MM.1S (cell line): ENCODE measurements around the gene CEP63.

Source experiments
- DNase-seq: peaks from one replicate; pipeline ENCODE4 v3.0.0-alpha.2; 2015
- H2AFZ ChIP-seq: fragments of 300-600 bp; sonication (generic); 2 replicates; pipeline ENCODE4 v1.6.0; 2016; ENCODE audit warnings: antibody characterized with exemption, low read length
- H3F3A ChIP-seq: fragments of 300-600 bp; sonication (generic); 2 replicates; pipeline ENCODE4 v1.6.1; 2016; ENCODE audit warnings: mild to moderate bottlenecking, antibody characterized with exemption, low read length, moderate library complexity, mixed read lengths; ENCODE audit not compliant: insufficient read depth
- H3K27ac ChIP-seq: fragments of 300-600 bp; sonication (generic); 2 replicates; pipeline ENCODE4 v1.5.1; 2016; ENCODE audit warnings: mild to moderate bottlenecking, low read length
- H3K27me3 ChIP-seq: fragments of 300-600 bp; sonication (generic); replicated peaks from 2 replicates; pipeline ENCODE4 v1.6.0; 2016; ENCODE audit warnings: low read length; ENCODE audit not compliant: insufficient read depth
- H3K36me3 ChIP-seq: fragments of 300-600 bp; sonication (generic); replicated peaks from 2 replicates; pipeline ENCODE4 v1.6.1; 2016; ENCODE audit warnings: mild to moderate bottlenecking, low read length, mixed read lengths; ENCODE audit not compliant: insufficient read depth
- H3K4me1 ChIP-seq: fragments of 300-600 bp; sonication (generic); 2 replicates; pipeline ENCODE4 v1.6.1; 2016; ENCODE audit warnings: low read length, mixed read lengths
- H3K4me2 ChIP-seq: fragments of 300-600 bp; sonication (generic); 2 replicates; pipeline ENCODE4 v1.6.0; 2016; ENCODE audit warnings: low read depth, low read length
- H3K4me3 ChIP-seq: fragments of 300-600 bp; sonication (generic); 2 replicates; pipeline ENCODE4 v1.5.1; 2016; ENCODE audit warnings: low read length, mixed read lengths
- H3K79me2 ChIP-seq: fragments of 300-600 bp; sonication (generic); 2 replicates; pipeline ENCODE4 v1.6.1; 2016; ENCODE audit warnings: mixed run types, low read length, mixed read lengths
- H3K9ac ChIP-seq: fragments of 300-600 bp; sonication (generic); 2 replicates; pipeline ENCODE4 v1.6.1; 2016; ENCODE audit warnings: low read length, mixed read lengths
- H3K9me2 ChIP-seq: fragments of 300-600 bp; sonication (generic); replicated peaks from 2 replicates; pipeline ENCODE4 v1.6.1; 2016; ENCODE audit warnings: mild to moderate bottlenecking, low read length, mixed read lengths; ENCODE audit not compliant: insufficient read depth
- H3K9me3 ChIP-seq: fragments of 300-600 bp; sonication (generic); replicated peaks from 2 replicates; pipeline ENCODE4 v1.6.1; 2016; ENCODE audit warnings: mild to moderate bottlenecking, low read length, mixed read lengths; ENCODE audit not compliant: insufficient read depth
- H4K20me1 ChIP-seq: fragments of 300-600 bp; sonication (generic); 2 replicates; pipeline ENCODE4 v1.6.1; 2016; ENCODE audit warnings: mild to moderate bottlenecking, low read length, moderate library complexity, mixed read lengths; ENCODE audit not compliant: insufficient read depth
- EZH2 ChIP-seq: fragments of 300-600 bp; sonication (generic); optimal IDR thresholded peaks from 2 replicates; pipeline ENCODE3; 2017; ENCODE audit warnings: low read depth, mild to moderate bottlenecking, antibody characterized with exemption, low read length, mixed read lengths
- EZH2phosphoT487 ChIP-seq: fragments of 300-600 bp; sonication (generic); IDR thresholded peaks from 2 replicates; pipeline ENCODE4 v1.6.1; 2018; ENCODE audit warnings: antibody characterized with exemption, low read length
- TF ChIP-seq, protein P1 (sequence below): fragments of 300-600 bp; sonication (generic); IDR thresholded peaks from 2 replicates; pipeline ENCODE4 v1.5.1; 2016; ENCODE audit warnings: antibody characterized with exemption, low read length, mixed read lengths

The CEP63 gene

DNA sequence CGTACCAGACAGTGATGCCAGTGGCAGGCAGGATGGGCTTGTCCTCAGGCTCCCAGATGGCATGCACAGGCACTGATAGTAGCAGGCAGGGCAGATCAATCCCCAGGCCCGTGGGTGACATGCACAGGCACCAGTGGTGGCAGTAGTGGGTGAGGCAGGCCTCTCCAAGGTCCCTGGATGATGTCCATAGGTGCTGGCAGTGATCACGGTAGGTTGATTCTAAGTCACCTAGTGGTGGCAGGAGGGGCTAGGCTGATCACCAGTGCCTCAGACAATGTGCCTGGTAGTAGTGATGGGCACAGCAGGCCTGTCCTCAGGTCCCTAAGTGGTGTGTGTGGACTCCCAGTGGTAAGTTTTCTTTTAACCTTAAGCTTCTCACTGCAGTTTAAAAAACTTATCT lies 19.6 kb downstream of the CEP63 start:
- no peak for TF ChIP-seq EZH2
- TF ChIP-seq EZH2phosphoT487: no peak
- TF ChIP-seq, protein P1, sequence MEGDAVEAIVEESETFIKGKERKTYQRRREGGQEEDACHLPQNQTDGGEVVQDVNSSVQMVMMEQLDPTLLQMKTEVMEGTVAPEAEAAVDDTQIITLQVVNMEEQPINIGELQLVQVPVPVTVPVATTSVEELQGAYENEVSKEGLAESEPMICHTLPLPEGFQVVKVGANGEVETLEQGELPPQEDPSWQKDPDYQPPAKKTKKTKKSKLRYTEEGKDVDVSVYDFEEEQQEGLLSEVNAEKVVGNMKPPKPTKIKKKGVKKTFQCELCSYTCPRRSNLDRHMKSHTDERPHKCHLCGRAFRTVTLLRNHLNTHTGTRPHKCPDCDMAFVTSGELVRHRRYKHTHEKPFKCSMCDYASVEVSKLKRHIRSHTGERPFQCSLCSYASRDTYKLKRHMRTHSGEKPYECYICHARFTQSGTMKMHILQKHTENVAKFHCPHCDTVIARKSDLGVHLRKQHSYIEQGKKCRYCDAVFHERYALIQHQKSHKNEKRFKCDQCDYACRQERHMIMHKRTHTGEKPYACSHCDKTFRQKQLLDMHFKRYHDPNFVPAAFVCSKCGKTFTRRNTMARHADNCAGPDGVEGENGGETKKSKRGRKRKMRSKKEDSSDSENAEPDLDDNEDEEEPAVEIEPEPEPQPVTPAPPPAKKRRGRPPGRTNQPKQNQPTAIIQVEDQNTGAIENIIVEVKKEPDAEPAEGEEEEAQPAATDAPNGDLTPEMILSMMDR: no peak
- H2AFZ ChIP-seq: no peak overlapping the region

GRCh38 chr3:134511500-134511899 lies 25.6 kb downstream of the CEP63 start:
- Histone ChIP-seq H3K27me3 (no peaks in the 10 kb centered on the region), H2AFZ (no peak overlapping the region), H3K36me3 (no peaks in the 10 kb centered on the region; the same call in 1 of the 2 replicates), H4K20me1 (no peaks in the 10 kb centered on the region), H3K4me2 (no peak overlapping the region), H3K9ac (no peak overlapping the region), H3K79me2 (no peaks in the 10 kb centered on the region), H3K9me2 (no peaks in the 10 kb centered on the region), H3K4me1 (no peaks in the 10 kb centered on the region), H3K27ac (no peak overlapping the region), H3F3A (no peaks in the 10 kb centered on the region), H3K4me3 (no peak overlapping the region), H3K9me3 (no peaks in the 10 kb centered on the region)
- TF ChIP-seq, protein P1: no peak
- TF ChIP-seq EZH2 (no peak), EZH2phosphoT487 (no peak)
- no peak for DNase-seq

More for the DNA sequence above, 19.6 kb downstream of the CEP63 start:
- H3K9me2 ChIP-seq: no peaks in the 10 kb centered on the region
- H3F3A ChIP-seq: no peaks in the 10 kb centered on the region
- no peak overlapping the region for H3K27ac ChIP-seq
- H3K79me2 ChIP-seq: peaks cover 60% of the 10 kb centered on the region
- no peaks in the 10 kb centered on the region for H3K9me3 ChIP-seq
- H3K4me1 ChIP-seq: no peaks in the 10 kb centered on the region
- no peak overlapping the region for H3K4me2 ChIP-seq
- H3K27me3 ChIP-seq: no peaks in the 10 kb centered on the region
- DNase-seq: no peak
- no peak overlapping the region for H3K9ac ChIP-seq
- H4K20me1 ChIP-seq: no peaks in the 10 kb centered on the region
- H3K4me3 ChIP-seq: no peak overlapping the region
- no peaks in the 10 kb centered on the region for H3K36me3 ChIP-seq

GRCh38 chr3:134516905-134517304 lies 31.0 kb downstream of the CEP63 start:
- Histone ChIP-seq H3K4me1 (no peaks in the 10 kb centered on the region), H3K9ac (no peak overlapping the region), H3K36me3 (no peaks in the 10 kb centered on the region; the same call in 1 of the 2 replicates), H3F3A (no peaks in the 10 kb centered on the region), H3K9me3 (no peaks in the 10 kb centered on the region), H3K79me2 (0 out of 2 replicates have a peak, but pooled peaks cover 4% of the 10 kb centered on the region), H3K4me3 (no peak overlapping the region), H3K9me2 (no peaks in the 10 kb centered on the region), H3K27ac (no peak overlapping the region), H4K20me1 (no peaks in the 10 kb centered on the region), H3K27me3 (no peaks in the 10 kb centered on the region), H3K4me2 (no peak overlapping the region), H2AFZ (no peak overlapping the region)
- TF ChIP-seq EZH2 (no peak), EZH2phosphoT487 (no peak)
- TF ChIP-seq, protein P1: no peak
- no peak for DNase-seq
